ENCODE measurements around the gene PTCD2. TPM values are rescaled to one million over a fixed set of nuclear protein-coding genes. Genes with fewer than 3 reads are reported as not detected.

PTCD2 gene
- total RNA-seq, 4 donors from 2014 or later: 0.59 to 14.0 (median 5.5) TPM

GRCh38 chr5:72388646-72389045 is 68.5 kb downstream of the PTCD2 start:
- Histone ChIP-seq H3K9me3 (no peaks in the 10 kb centered on the region), H3K36me3 (no peaks in the 10 kb centered on the region), H3K27ac (peak overlapping the region in 1 of 2 donors; percentile 48), H3K4me3 (no peak overlapping the region), H3K27me3 (no peaks in the 10 kb centered on the region), H3K4me1 (no peaks in the 10 kb centered on the region)
- intact Hi-C loops (cut with DNase I; ENCODE audit: low total_unique reads): no loop called here
- DNase-seq: peak; percentile 41 to 71
- TF ChIP-seq, protein P1, sequence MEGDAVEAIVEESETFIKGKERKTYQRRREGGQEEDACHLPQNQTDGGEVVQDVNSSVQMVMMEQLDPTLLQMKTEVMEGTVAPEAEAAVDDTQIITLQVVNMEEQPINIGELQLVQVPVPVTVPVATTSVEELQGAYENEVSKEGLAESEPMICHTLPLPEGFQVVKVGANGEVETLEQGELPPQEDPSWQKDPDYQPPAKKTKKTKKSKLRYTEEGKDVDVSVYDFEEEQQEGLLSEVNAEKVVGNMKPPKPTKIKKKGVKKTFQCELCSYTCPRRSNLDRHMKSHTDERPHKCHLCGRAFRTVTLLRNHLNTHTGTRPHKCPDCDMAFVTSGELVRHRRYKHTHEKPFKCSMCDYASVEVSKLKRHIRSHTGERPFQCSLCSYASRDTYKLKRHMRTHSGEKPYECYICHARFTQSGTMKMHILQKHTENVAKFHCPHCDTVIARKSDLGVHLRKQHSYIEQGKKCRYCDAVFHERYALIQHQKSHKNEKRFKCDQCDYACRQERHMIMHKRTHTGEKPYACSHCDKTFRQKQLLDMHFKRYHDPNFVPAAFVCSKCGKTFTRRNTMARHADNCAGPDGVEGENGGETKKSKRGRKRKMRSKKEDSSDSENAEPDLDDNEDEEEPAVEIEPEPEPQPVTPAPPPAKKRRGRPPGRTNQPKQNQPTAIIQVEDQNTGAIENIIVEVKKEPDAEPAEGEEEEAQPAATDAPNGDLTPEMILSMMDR (IDR thresholded peaks at IDR 0.05): no peak
- no peak for TF ChIP-seq POLR2A (IDR thresholded peaks at IDR 0.05)

- no peaks in the 10 kb centered on the region for H3K36me3 ChIP-seq
- intact Hi-C loops (cut with DNase I; ENCODE audit: low total_unique reads): no loop called here
- peak overlapping the region in 1 of 2 donors; percentile 68 for H3K27ac ChIP-seq
- no peaks in the 10 kb centered on the region for H3K27me3 ChIP-seq
- H3K9me3 ChIP-seq: no peaks in the 10 kb centered on the region
- no peak for TF ChIP-seq POLR2A (IDR thresholded peaks at IDR 0.05)
- TF ChIP-seq, protein P1 (IDR thresholded peaks at IDR 0.05): no peak
- no peaks in the 10 kb centered on the region for H3K4me1 ChIP-seq
- no peak overlapping the region for H3K4me3 ChIP-seq
- DNase-seq: no peak
These were observed 70.7 kb downstream of the PTCD2 start for GRCh38 chr5:72390836-72391235.

- intact Hi-C loops (cut with DNase I; ENCODE audit: low total_unique reads): no loop called here
- peak overlapping the region; percentile 2 to 68 for H3K27ac ChIP-seq
These were observed 72.2 kb downstream of the PTCD2 start for GRCh38 chr5:72392326-72392733.

GRCh38 chr5:72393052-72393451 is 72.9 kb downstream of the PTCD2 start:
- intact Hi-C loops (cut with DNase I; ENCODE audit: low total_unique reads): no loop called here
- Histone ChIP-seq H3K36me3 (no peaks in the 10 kb centered on the region), H3K27me3 (no peaks in the 10 kb centered on the region), H3K9me3 (no peaks in the 10 kb centered on the region), H3K27ac (peak overlapping the region in 1 of 2 donors; percentile 68), H3K4me3 (no peak overlapping the region), H3K4me1 (no peaks in the 10 kb centered on the region)
- TF ChIP-seq POLR2A (IDR thresholded peaks at IDR 0.05): no peak
- TF ChIP-seq, protein P1 (IDR thresholded peaks at IDR 0.05): no peak
- DNase-seq: no peak

More at GRCh38 chr5:72392326-72392733, 72.2 kb downstream of the PTCD2 start:
- Histone ChIP-seq H3K36me3 (no peaks in the 10 kb centered on the region), H3K9me3 (no peaks in the 10 kb centered on the region), H3K4me1 (no peaks in the 10 kb centered on the region), H3K27me3 (no peaks in the 10 kb centered on the region), H3K4me3 (no peak overlapping the region)
- TF ChIP-seq, protein P1 (IDR thresholded peaks at IDR 0.05): no peak
- TF ChIP-seq POLR2A (IDR thresholded peaks at IDR 0.05): no peak
- no peak for DNase-seq

GRCh38 chr5:72394688-72395087 is 74.5 kb downstream of the PTCD2 start:
- Histone ChIP-seq H3K4me3 (no peak overlapping the region), H3K36me3 (no peaks in the 10 kb centered on the region), H3K27me3 (no peaks in the 10 kb centered on the region), H3K9me3 (no peaks in the 10 kb centered on the region), H3K27ac (no peak overlapping the region), H3K4me1 (no peaks in the 10 kb centered on the region)
- DNase-seq: no peak
- no peak for TF ChIP-seq POLR2A (IDR thresholded peaks at IDR 0.05)
- TF ChIP-seq, protein P1 (IDR thresholded peaks at IDR 0.05): no peak
- intact Hi-C loops (cut with DNase I; ENCODE audit: low total_unique reads): no loop called here
